ENCODE data around the gene IL18BP.

DNA sequence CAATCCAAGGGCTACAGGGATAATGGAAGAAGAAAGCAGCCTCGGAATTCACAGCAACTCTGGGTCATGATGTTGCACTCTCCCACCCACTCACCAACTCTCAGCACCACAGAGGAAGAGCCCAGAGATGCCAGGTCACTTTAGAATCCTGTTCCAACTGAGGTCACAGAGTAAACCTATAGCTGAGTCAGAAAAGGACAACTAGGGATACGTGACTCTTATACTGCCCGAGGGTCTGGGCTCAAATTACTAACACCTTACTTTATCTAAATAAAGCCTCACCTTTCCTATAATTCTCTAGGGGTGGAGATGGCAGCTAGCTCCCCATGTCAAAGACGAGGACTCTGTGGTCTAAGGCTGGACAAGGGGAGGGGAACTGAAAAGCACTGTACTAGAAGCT lies 24.6 kb downstream of the IL18BP start:
- TF ChIP-seq, protein P1, sequence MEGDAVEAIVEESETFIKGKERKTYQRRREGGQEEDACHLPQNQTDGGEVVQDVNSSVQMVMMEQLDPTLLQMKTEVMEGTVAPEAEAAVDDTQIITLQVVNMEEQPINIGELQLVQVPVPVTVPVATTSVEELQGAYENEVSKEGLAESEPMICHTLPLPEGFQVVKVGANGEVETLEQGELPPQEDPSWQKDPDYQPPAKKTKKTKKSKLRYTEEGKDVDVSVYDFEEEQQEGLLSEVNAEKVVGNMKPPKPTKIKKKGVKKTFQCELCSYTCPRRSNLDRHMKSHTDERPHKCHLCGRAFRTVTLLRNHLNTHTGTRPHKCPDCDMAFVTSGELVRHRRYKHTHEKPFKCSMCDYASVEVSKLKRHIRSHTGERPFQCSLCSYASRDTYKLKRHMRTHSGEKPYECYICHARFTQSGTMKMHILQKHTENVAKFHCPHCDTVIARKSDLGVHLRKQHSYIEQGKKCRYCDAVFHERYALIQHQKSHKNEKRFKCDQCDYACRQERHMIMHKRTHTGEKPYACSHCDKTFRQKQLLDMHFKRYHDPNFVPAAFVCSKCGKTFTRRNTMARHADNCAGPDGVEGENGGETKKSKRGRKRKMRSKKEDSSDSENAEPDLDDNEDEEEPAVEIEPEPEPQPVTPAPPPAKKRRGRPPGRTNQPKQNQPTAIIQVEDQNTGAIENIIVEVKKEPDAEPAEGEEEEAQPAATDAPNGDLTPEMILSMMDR (IDR thresholded peaks at IDR 0.05) = no peak
- TF ChIP-seq POLR2A (IDR thresholded peaks at IDR 0.05) (no peak), POLR2AphosphoS5 (IDR thresholded peaks at IDR 0.05) (no peak), EP300 (IDR thresholded peaks at IDR 0.05) (no peak)

Data from upper lobe of left lung (tissue), 4 donors.